SK-N-DZ (cell line): ENCODE data around the gene SYT9.

Experiments
- DNase-seq: peaks from one replicate; pipeline ENCODE4 v3.0.0-alpha.2; 2015; ENCODE audit warnings: low spot score

The SYT9 gene

GRCh38 chr11:7469351-7469865 lies 217.7 kb downstream of the SYT9 start:
- no peak for DNase-seq

- DNase-seq, result no peak
Measured at GRCh38 chr11:7471071-7471470, 219.4 kb downstream of the SYT9 start.

GRCh38 chr11:7473717-7474116 lies 222.0 kb downstream of the SYT9 start:
- no peak for DNase-seq

GRCh38 chr11:7480113-7480512 lies 228.4 kb downstream of the SYT9 start:
- DNase-seq, result no peak

GRCh38 chr11:7484131-7484530 lies 232.4 kb downstream of the SYT9 start:
- no peak for DNase-seq

GRCh38 chr11:7484645-7485044 lies 232.9 kb downstream of the SYT9 start:
- no peak for DNase-seq

GRCh38 chr11:7485186-7486097 lies 233.7 kb downstream of the SYT9 start, which contains the start of gene OLFML1:
Gene OLFML1, plus strand, starts transcription at chr11:7485506. Its CDS starts 370 bp downstream, at chr11:7485876.
- no peak for DNase-seq

- DNase-seq, result no peak
Measured at GRCh38 chr11:7486098-7486780, 234.5 kb downstream of the SYT9 start.

GRCh38 chr11:7486781-7487140 lies 235.1 kb downstream of the SYT9 start:
- no peak for DNase-seq

- DNase-seq, result no peak
Measured at GRCh38 chr11:7487360-7487759, 235.7 kb downstream of the SYT9 start.

GRCh38 chr11:7488681-7489080 lies 237.0 kb downstream of the SYT9 start:
- no peak for DNase-seq

- DNase-seq, result no peak
Measured at GRCh38 chr11:7489376-7489775, 237.7 kb downstream of the SYT9 start.

GRCh38 chr11:7490054-7490453 lies 238.3 kb downstream of the SYT9 start:
- DNase-seq, result no peak

- no peak for DNase-seq
Measured at GRCh38 chr11:7490535-7490934, 238.8 kb downstream of the SYT9 start.

GRCh38 chr11:7492253-7492652 lies 240.5 kb downstream of the SYT9 start:
- no peak for DNase-seq

- no peak for DNase-seq
Measured at GRCh38 chr11:7493670-7494069, 242.0 kb downstream of the SYT9 start.

GRCh38 chr11:7494086-7494745 lies 242.5 kb downstream of the SYT9 start:
- no peak for DNase-seq

GRCh38 chr11:7495882-7496551 lies 244.3 kb downstream of the SYT9 start:
- no peak for DNase-seq

GRCh38 chr11:7498193-7498592 lies 246.5 kb downstream of the SYT9 start:
- DNase-seq, result no peak

GRCh38 chr11:7499081-7499480 lies 247.4 kb downstream of the SYT9 start:
- DNase-seq, result no peak

GRCh38 chr11:7500251-7500650 lies 248.5 kb downstream of the SYT9 start:
- DNase-seq, result no peak

- no peak for DNase-seq
Measured at GRCh38 chr11:7501251-7501650, 249.5 kb downstream of the SYT9 start.
